Esophagus squamous epithelium (tissue), 4 donors: ENCODE measurements around the gene SAMD1.

Experiments
- POLR2A ChIP-seq, 4 donors: fragments of 450-650 bp; IDR thresholded peaks; one replicate each; pipeline ENCODE4 v1.6.1; 2017; ENCODE audit warnings: antibody characterized with exemption in 4 of 4, mild to moderate bottlenecking in 4 of 4, moderate library complexity in 3 of 4
- TF ChIP-seq, protein P1 (sequence below), 6 experiments: fragments of 450-650 bp in 4 of 6; fragments of 200-600 bp in 2 of 6; sonication (generic) in 2 of 6; IDR thresholded peaks; one replicate each; pipeline ENCODE4 v1.5.1; 2016 to 2019; ENCODE audit warnings: antibody characterized with exemption in 6 of 6, mild to moderate bottlenecking in 4 of 6, moderate library complexity in 4 of 6

DNA sequence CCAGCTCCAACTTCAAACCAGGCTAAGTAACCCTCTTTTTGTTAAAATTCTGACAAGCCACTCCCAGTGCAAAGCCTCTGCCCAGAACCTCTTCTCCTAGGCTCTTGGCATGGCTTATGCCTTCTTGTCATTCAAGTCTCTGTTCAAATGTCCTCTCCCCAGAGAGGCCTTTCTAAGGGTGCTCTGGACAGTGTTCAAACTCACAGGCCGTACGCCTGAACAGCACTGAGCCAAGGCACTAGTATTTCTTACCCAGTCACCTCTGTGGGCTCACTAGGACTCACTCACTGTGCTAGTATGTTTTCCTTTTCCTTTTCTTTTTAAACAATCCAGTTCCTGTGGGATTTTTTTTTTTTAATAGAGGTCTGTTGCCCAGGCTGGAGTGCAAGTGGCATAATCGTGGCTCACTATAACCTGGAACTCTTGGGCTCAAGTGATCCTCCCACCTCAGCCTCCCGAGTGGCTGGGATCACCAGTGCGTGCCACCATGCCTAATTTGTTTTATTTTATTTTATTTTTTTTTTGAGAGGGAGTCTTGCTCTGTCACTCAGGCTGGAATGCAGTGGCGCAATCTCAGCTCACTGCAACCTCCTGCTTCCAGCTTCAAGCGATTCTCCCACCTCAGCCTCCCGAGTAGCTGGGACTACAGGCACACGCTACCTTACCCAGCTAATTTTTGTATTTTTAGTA lies 48.2 kb upstream of the SAMD1 start:
- TF ChIP-seq, protein P1, sequence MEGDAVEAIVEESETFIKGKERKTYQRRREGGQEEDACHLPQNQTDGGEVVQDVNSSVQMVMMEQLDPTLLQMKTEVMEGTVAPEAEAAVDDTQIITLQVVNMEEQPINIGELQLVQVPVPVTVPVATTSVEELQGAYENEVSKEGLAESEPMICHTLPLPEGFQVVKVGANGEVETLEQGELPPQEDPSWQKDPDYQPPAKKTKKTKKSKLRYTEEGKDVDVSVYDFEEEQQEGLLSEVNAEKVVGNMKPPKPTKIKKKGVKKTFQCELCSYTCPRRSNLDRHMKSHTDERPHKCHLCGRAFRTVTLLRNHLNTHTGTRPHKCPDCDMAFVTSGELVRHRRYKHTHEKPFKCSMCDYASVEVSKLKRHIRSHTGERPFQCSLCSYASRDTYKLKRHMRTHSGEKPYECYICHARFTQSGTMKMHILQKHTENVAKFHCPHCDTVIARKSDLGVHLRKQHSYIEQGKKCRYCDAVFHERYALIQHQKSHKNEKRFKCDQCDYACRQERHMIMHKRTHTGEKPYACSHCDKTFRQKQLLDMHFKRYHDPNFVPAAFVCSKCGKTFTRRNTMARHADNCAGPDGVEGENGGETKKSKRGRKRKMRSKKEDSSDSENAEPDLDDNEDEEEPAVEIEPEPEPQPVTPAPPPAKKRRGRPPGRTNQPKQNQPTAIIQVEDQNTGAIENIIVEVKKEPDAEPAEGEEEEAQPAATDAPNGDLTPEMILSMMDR (IDR thresholded peaks at IDR 0.05) = no peak
- TF ChIP-seq POLR2A (IDR thresholded peaks at IDR 0.05) = no peak
